ENCODE measurements around the gene SDK1.

SDK1 gene

DNA sequence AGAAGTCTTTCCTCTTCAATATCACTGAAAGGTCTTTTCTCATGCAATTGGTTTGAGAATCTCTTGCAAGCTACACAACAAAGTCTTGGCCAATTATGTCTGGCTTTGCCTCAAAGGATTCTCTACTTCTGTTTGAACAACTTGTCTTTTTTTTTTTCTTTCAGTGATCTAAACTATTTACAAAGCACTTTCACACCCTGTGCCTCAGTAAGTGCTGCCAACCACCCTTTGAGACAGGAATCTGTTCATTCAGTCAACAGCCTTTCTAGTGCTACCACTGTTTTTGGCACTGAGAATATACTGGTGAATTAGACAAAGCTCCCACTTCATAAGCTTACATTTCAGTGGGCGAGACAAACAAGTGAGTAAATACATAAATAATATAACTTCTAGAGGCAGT lies 26.9 kb upstream of the SDK1 start:
- TF ChIP-seq, protein P1, sequence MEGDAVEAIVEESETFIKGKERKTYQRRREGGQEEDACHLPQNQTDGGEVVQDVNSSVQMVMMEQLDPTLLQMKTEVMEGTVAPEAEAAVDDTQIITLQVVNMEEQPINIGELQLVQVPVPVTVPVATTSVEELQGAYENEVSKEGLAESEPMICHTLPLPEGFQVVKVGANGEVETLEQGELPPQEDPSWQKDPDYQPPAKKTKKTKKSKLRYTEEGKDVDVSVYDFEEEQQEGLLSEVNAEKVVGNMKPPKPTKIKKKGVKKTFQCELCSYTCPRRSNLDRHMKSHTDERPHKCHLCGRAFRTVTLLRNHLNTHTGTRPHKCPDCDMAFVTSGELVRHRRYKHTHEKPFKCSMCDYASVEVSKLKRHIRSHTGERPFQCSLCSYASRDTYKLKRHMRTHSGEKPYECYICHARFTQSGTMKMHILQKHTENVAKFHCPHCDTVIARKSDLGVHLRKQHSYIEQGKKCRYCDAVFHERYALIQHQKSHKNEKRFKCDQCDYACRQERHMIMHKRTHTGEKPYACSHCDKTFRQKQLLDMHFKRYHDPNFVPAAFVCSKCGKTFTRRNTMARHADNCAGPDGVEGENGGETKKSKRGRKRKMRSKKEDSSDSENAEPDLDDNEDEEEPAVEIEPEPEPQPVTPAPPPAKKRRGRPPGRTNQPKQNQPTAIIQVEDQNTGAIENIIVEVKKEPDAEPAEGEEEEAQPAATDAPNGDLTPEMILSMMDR (IDR thresholded peaks at IDR 0.05; ENCODE audit: low read depth, low read length): no peak
- Histone ChIP-seq H3K27ac (no peak overlapping the region), H3K4me3 (ENCODE audit: low read depth, low read length) (no peak overlapping the region), H3K27me3 (ENCODE audit: insufficient read depth, low read depth, severe bottlenecking) (no peaks in the 10 kb centered on the region), H3K9me3 (ENCODE audit: severe bottlenecking) (no peaks in the 10 kb centered on the region), H3K36me3 (no peaks in the 10 kb centered on the region)
- no peak for DNase-seq

DNA sequence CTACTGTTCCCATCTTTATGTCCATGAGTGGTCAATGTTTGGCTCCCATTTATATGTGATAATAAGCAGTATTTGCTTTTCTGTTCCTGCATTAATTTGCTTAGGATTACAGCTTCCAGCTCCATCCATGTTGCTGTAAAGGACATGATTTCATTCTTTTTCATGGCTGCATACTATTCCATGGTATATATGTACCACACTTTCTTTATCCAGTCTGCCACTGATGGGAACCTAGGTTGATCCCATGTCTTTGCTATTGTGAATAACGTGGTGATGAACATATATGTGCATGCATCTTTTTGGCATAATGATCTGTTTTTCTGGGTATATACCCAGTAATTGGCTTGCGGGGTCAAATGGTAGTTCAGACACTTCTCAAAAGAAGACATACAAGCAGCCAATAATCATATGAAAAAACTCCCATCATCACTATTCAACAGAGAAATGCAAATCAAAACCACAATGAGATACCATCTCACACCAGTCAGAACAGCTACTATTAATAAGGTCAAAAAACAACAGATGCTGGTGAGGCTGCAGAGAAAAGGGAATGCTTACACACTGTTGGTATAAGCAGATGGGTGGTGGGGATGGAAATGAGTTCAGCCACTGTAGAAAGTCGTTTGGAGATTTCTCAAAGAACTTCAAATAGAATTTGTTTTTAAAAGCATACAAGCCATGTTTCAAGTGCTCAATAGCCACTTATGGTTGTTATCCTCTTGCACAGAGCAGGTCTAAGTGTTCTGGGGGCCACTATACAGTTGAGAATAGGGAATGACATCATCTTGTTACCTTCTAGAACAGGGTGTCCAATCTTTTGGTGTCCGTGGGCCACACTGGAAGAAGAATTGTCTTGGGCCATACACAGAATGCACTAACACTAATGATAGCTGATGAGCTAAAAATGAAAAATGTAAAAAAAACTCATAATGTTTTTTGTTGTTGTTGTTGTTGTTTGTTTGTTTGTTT lies 23.2 kb upstream of the SDK1 start:
- no peak overlapping the region for H3K27ac ChIP-seq
- H3K27me3 ChIP-seq (ENCODE audit: insufficient read depth, low read depth, severe bottlenecking): no peaks in the 10 kb centered on the region
- H3K36me3 ChIP-seq: no peaks in the 10 kb centered on the region
- H3K4me3 ChIP-seq (ENCODE audit: low read depth, low read length): no peak overlapping the region
- no peaks in the 10 kb centered on the region for H3K9me3 ChIP-seq (ENCODE audit: severe bottlenecking)
- TF ChIP-seq, protein P1 (IDR thresholded peaks at IDR 0.05; ENCODE audit: low read depth, low read length): no peak
- no peak for DNase-seq

DNA sequence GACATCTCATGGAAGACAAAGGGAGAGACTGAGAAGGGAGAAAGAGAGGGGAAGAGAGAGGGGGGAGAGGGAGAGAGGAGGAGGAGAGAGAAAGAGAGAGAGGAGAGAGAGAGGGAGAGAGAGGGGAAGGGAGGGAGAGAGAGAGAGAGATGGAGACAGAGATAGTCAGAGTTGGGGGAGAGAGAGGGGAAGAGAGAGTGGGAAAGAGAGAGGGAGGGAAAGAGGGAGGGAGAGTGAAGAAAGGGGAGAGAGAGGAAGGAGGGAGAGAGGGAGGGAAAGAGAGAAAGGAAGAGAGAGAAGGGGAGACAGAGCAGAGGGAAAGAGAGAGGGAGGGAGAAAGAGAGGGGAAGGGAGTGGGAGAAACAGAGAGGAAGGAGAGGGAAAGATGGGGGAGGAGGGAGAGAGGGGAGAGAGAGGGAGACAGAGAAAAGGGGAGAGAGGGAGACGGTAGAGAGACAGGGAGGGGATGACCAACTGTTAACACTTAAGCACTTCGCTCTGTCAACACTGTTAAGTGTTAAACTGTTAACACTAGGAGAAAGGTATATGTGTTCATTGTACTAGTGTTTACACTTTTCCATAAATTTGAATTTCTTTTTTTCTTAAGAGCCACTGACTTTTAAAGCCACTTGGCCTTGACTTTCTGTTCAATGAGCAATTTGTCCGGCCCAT lies 21.8 kb upstream of the SDK1 start:
- no peak for DNase-seq
- TF ChIP-seq, protein P1 (IDR thresholded peaks at IDR 0.05; ENCODE audit: low read depth, low read length): no peak
- H3K9me3 ChIP-seq (ENCODE audit: severe bottlenecking): no peaks in the 10 kb centered on the region

DNA sequence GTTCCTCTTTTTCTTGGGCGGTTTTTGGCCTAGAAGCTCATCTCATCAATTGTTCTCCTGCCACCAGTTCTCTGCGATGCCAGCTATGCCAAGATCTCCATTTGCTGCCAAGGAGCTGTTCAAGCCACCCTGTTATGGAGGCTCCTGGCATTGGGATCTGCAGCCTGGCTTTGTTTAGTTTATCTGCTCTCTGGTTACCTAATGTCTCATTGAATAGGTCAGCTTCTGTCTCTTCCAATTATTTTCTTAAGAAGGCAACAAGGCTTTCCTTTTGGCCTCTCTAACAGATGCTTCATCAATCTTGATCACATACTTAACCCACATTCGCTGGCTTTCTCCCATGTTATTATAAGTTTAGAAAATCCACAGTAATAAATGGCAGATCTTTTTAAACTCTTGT lies 20.6 kb upstream of the SDK1 start:
- TF ChIP-seq, protein P1 (IDR thresholded peaks at IDR 0.05; ENCODE audit: low read depth, low read length): no peak
- DNase-seq: no peak
- H3K27ac ChIP-seq: no peak overlapping the region

More for the DNA sequence above, 21.8 kb upstream of the SDK1 start:
- Histone ChIP-seq H3K4me3 (ENCODE audit: low read depth, low read length) (no peak overlapping the region), H3K27me3 (ENCODE audit: insufficient read depth, low read depth, severe bottlenecking) (no peaks in the 10 kb centered on the region), H3K27ac (no peak overlapping the region), H3K36me3 (no peaks in the 10 kb centered on the region)

DNA sequence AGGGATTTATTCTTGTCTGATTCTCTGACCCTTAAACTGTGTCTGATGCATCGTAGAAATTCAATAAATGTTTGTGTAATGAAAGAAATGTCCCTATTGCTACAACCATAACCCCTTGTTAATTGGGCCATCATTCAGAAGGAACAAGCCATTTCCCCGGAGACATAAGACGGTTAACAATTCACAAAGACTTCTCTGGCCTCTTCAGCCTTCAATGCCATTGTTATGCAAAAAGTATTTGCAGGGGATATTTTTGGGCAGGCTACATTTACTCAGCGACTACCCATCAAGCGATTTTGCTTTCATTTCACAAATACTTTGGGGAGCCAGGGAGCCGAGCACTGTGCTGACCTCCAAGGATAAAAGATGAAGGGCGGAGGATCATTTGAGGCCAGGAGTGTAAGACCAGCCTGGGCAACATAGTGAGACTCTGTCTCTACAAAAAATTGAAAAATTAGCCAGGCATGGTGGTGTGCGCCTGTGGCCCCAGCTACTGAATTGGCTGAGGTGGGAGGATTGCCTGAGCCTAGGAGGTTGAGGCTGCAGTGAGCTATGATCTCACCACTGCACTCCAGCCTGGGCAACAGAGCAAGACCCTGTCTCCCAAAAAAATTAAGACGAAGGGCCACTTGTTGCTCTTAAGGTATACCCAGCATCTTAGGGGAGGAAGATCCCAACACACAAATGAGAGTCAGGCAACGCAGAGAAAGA lies 20.0 kb upstream of the SDK1 start:
- TF ChIP-seq, protein P1 (IDR thresholded peaks at IDR 0.05; ENCODE audit: low read depth, low read length): no peak
- Histone ChIP-seq H3K4me3 (ENCODE audit: low read depth, low read length) (no peak overlapping the region), H3K36me3 (no peaks in the 10 kb centered on the region), H3K27me3 (ENCODE audit: insufficient read depth, low read depth, severe bottlenecking) (no peaks in the 10 kb centered on the region), H3K27ac (no peak overlapping the region), H3K9me3 (ENCODE audit: severe bottlenecking) (no peaks in the 10 kb centered on the region)
- no peak for DNase-seq

More for the DNA sequence above, 20.6 kb upstream of the SDK1 start:
- no peaks in the 10 kb centered on the region for H3K9me3 ChIP-seq (ENCODE audit: severe bottlenecking)
- H3K36me3 ChIP-seq: no peaks in the 10 kb centered on the region
- no peaks in the 10 kb centered on the region for H3K27me3 ChIP-seq (ENCODE audit: insufficient read depth, low read depth, severe bottlenecking)
- no peak overlapping the region for H3K4me3 ChIP-seq (ENCODE audit: low read depth, low read length)
